Fibroblast of skin of abdomen (primary cell): ENCODE data around the gene KLHL3.
"Not testable (repeated sequence)": the region's sequence is repeated elsewhere in the genome, so short reads cannot be mapped to it uniquely, and the experiment has no call there.

Experiments used
- DNase-seq: peaks from one replicate; pipeline ENCODE4 v3.0.0-alpha.2; 2013

The KLHL3 gene

GRCh38 chr5:137666461-137666850 is 69.4 kb downstream of the KLHL3 start:
- no peak for DNase-seq

GRCh38 chr5:137665678-137666460 is 70.0 kb downstream of the KLHL3 start:
- no peak for DNase-seq

- DNase-seq: peak; percentile 68
Measured at GRCh38 chr5:137660349-137660817, 75.5 kb downstream of the KLHL3 start.

GRCh38 chr5:137659209-137659608 is 76.7 kb downstream of the KLHL3 start:
- no peak for DNase-seq

GRCh38 chr5:137658324-137658723 is 77.6 kb downstream of the KLHL3 start:
- no peak for DNase-seq

GRCh38 chr5:137657073-137657472 is 78.8 kb downstream of the KLHL3 start:
- DNase-seq: no peak

- no peak for DNase-seq
Measured at GRCh38 chr5:137656558-137656957, 79.3 kb downstream of the KLHL3 start.

- no peak for DNase-seq
Measured at GRCh38 chr5:137651022-137651421, 84.9 kb downstream of the KLHL3 start.

GRCh38 chr5:137649228-137649935 is 86.5 kb downstream of the KLHL3 start:
- peak; percentile 54 for DNase-seq

- no peak for DNase-seq
Measured at GRCh38 chr5:137648361-137648760, 87.5 kb downstream of the KLHL3 start.

GRCh38 chr5:137647401-137647800 is 88.5 kb downstream of the KLHL3 start:
- no peak for DNase-seq

GRCh38 chr5:137646761-137647160 is 89.1 kb downstream of the KLHL3 start:
- no peak for DNase-seq

- not testable (repeated sequence) for DNase-seq
Measured at GRCh38 chr5:137643081-137643480, 92.8 kb downstream of the KLHL3 start.

GRCh38 chr5:137642091-137642490 is 93.8 kb downstream of the KLHL3 start:
- no peak for DNase-seq

GRCh38 chr5:137641148-137641547 is 94.7 kb downstream of the KLHL3 start:
- peak; percentile 13 for DNase-seq

GRCh38 chr5:137639645-137640044 is 96.2 kb downstream of the KLHL3 start:
- DNase-seq: no peak

- no peak for DNase-seq
Measured at GRCh38 chr5:137638841-137639240, 97.0 kb downstream of the KLHL3 start.

- DNase-seq: peak; percentile 21
Measured at GRCh38 chr5:137636830-137637714, 98.8 kb downstream of the KLHL3 start.

- DNase-seq: no peak
Measured at GRCh38 chr5:137636099-137636498, 99.8 kb downstream of the KLHL3 start.

- DNase-seq: no peak
Measured at GRCh38 chr5:137635521-137635921, 100.4 kb downstream of the KLHL3 start.

- no peak for DNase-seq
Measured at GRCh38 chr5:137633896-137634295, 102.0 kb downstream of the KLHL3 start.

- no peak for DNase-seq
Measured at GRCh38 chr5:137632716-137633115, 103.2 kb downstream of the KLHL3 start.

- DNase-seq: no peak
Measured at GRCh38 chr5:137631453-137631852, 104.4 kb downstream of the KLHL3 start.
